ENCODE data around the gene DEFB132. TPM values are rescaled to one million over a fixed set of nuclear protein-coding genes. Genes with fewer than 3 reads are reported as not detected.
A peak's percentile ranks its signal among the peaks of the same experiment; 100 is the strongest.

Gene DEFB132
- total and polyA plus RNA-seq, 2 of the 8 experiments (the other 6 are each of a cell fraction or from before 2014, with no cell fraction given) = not detected

DNA sequence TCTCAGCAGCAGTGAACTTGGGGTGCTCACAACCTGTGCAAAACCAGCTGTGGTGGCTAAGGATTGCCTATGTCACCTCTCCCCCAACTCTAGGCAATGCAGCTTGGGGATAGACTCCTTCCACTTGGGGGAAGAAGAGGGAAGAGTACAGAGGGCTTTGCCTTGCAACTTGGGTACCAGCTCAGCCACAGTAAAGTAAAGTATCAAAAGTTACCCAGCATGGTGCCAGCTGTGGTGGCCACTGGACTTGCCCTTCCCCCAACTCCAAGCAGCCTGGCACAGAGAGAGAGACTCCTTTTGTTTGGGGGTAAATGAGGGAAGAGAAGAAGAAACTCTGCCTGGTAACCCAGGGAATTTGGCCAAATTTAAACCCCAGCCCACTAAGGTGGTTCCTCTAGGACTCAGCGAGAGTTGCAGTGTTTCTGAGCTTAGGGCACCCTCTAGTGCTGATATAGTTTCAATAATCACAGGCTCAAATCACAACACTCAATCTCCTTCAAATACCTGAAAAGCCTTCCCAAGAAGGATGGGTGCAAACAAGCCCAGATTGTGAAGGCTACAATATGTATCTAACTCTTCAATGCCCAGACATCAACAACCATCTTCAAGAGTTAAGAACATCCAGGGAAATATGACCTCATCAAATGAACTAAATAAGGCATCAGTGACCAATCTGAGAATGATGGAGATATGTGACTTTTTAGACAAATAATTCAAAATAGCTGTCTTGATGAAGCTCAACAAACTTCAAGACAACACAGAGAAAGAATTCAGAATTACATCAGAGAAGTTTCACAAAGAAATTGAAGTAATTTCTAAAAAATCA lies 38.0 kb upstream of the DEFB132 start (continued):
- TF ChIP-seq, protein P1, sequence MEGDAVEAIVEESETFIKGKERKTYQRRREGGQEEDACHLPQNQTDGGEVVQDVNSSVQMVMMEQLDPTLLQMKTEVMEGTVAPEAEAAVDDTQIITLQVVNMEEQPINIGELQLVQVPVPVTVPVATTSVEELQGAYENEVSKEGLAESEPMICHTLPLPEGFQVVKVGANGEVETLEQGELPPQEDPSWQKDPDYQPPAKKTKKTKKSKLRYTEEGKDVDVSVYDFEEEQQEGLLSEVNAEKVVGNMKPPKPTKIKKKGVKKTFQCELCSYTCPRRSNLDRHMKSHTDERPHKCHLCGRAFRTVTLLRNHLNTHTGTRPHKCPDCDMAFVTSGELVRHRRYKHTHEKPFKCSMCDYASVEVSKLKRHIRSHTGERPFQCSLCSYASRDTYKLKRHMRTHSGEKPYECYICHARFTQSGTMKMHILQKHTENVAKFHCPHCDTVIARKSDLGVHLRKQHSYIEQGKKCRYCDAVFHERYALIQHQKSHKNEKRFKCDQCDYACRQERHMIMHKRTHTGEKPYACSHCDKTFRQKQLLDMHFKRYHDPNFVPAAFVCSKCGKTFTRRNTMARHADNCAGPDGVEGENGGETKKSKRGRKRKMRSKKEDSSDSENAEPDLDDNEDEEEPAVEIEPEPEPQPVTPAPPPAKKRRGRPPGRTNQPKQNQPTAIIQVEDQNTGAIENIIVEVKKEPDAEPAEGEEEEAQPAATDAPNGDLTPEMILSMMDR (IDR thresholded peaks at IDR 0.05; ENCODE audit: control extremely low read depth in 1 of 3, insufficient read depth in 1 of 3, low read depth in 1 of 3, low read length in 3 of 3) = peak in 2 of 3 experiments; percentile 55 to 57; a peak in 3 of 4 replicates
- TF ChIP-seq GTF2F1 (IDR thresholded peaks at IDR 0.05; ENCODE audit: borderline replicate concordance, low read depth, low read length) = no peak
